Fibroblast of skin of right quadriceps (primary cell): ENCODE results near the gene SLC10A7.

Experiments
- DNase-seq: peaks from one replicate; pipeline ENCODE4 v3.0.0-alpha.2; 2013

The SLC10A7 gene

GRCh38 chr4:146294776-146295175 lies 227.0 kb downstream of the SLC10A7 start:
- DNase-seq, result no peak

- DNase-seq, result no peak
Measured at GRCh38 chr4:146292508-146292907, 229.2 kb downstream of the SLC10A7 start.

- DNase-seq, result no peak
Measured at GRCh38 chr4:146291313-146291712, 230.4 kb downstream of the SLC10A7 start.

GRCh38 chr4:146288193-146288592 lies 233.5 kb downstream of the SLC10A7 start:
- no peak for DNase-seq

GRCh38 chr4:146285037-146285436 lies 236.7 kb downstream of the SLC10A7 start:
- DNase-seq, result no peak

GRCh38 chr4:146283758-146284651 lies 237.7 kb downstream of the SLC10A7 start:
- DNase-seq, result no peak

- no peak for DNase-seq
Measured at GRCh38 chr4:146282657-146283056, 239.1 kb downstream of the SLC10A7 start.

GRCh38 chr4:146278986-146279385 lies 242.8 kb downstream of the SLC10A7 start:
- DNase-seq, result no peak

- DNase-seq, result no peak
Measured at GRCh38 chr4:146275370-146275769, 246.4 kb downstream of the SLC10A7 start.

- DNase-seq, result no peak
Measured at GRCh38 chr4:146274774-146275173, 247.0 kb downstream of the SLC10A7 start.

GRCh38 chr4:146273204-146273901 lies 248.4 kb downstream of the SLC10A7 start:
- no peak for DNase-seq

GRCh38 chr4:146271466-146271865 lies 250.3 kb downstream of the SLC10A7 start:
- no peak for DNase-seq

GRCh38 chr4:146269228-146269653 lies 252.5 kb downstream of the SLC10A7 start:
- no peak for DNase-seq

- no peak for DNase-seq
Measured at GRCh38 chr4:146267826-146268225, 253.9 kb downstream of the SLC10A7 start.

- DNase-seq, result no peak
Measured at GRCh38 chr4:146265950-146266490, 255.7 kb downstream of the SLC10A7 start.

- DNase-seq, result no peak
Measured at GRCh38 chr4:146263793-146264192, 257.9 kb downstream of the SLC10A7 start.

GRCh38 chr4:146261041-146261440 lies 260.7 kb downstream of the SLC10A7 start:
- DNase-seq, result no peak

GRCh38 chr4:146260521-146260920 lies 261.2 kb downstream of the SLC10A7 start:
- DNase-seq, result no peak

- no peak for DNase-seq
Measured at GRCh38 chr4:146257511-146257910, 264.2 kb downstream of the SLC10A7 start.

- DNase-seq, result peak; percentile 11
Measured at GRCh38 chr4:146256328-146256727, 265.4 kb downstream of the SLC10A7 start.

GRCh38 chr4:146255874-146256273 lies 265.9 kb downstream of the SLC10A7 start:
- peak; percentile 91 for DNase-seq

GRCh38 chr4:146255463-146255862 lies 266.3 kb downstream of the SLC10A7 start:
- peak; percentile 70 for DNase-seq

- DNase-seq, result no peak
Measured at GRCh38 chr4:146252969-146253611, 268.6 kb downstream of the SLC10A7 start.
